ENCODE data around the gene ARHGEF7.

Gene ARHGEF7

GRCh38 chr13:111259058-111259457 is 143.9 kb downstream of the ARHGEF7 start:
- no CpG with 5 or more reads among the region's 6 CpGs for WGBS (ENCODE audit: extremely low coverage, insufficient coverage, low lambda C conversion rate)
- DNase-seq = no peak
- Histone ChIP-seq H2BK5ac (ENCODE audit: low read length) (no peak overlapping the region), H3K79me2 (ENCODE audit: control insufficient read depth, insufficient read depth, low read length) (peaks cover 2% of the 10 kb centered on the region), H3K36me3 (ENCODE audit: control insufficient read depth, insufficient read depth, low read length) (no peaks in the 10 kb centered on the region), H3K4me1 (ENCODE audit: control insufficient read depth, low read depth, low read length) (no peaks in the 10 kb centered on the region), H3K79me1 (ENCODE audit: low read length) (peaks cover 5% of the 10 kb centered on the region), H2BK15ac (replicated peaks; ENCODE audit: low read depth) (no peak overlapping the region), H3K56ac (ENCODE audit: low read length) (no peak overlapping the region), H2BK120ac (ENCODE audit: low read depth, low read length) (no peak overlapping the region), H4K8ac (ENCODE audit: low read depth, low read length) (no peak overlapping the region), H3K4me2 (ENCODE audit: low read length) (no peak overlapping the region), H3K27me3 (ENCODE audit: insufficient read depth, low read length, poor library complexity) (no peaks in the 10 kb centered on the region), H3K4me3 (ENCODE audit: low read length) (no peak overlapping the region), H3K9ac (ENCODE audit: low read length) (no peak overlapping the region), H3K27ac (ENCODE audit: low read depth, low read length) (no peak overlapping the region), H3K4ac (ENCODE audit: low read depth, low read length) (no peak overlapping the region), H2AK5ac (ENCODE audit: low read length) (no peak overlapping the region), H3K23ac (ENCODE audit: low read length) (no peak overlapping the region), H4K5ac (ENCODE audit: low read length) (no peak overlapping the region), H3K18ac (ENCODE audit: low read length) (no peak overlapping the region)

- no peak overlapping the region for H4K8ac ChIP-seq (ENCODE audit: low read depth, low read length)
- no peak overlapping the region for H4K5ac ChIP-seq (ENCODE audit: low read length)
- H3K4me2 ChIP-seq (ENCODE audit: low read length) = no peak overlapping the region
- H2AK5ac ChIP-seq (ENCODE audit: low read length) = no peak overlapping the region
- H2BK120ac ChIP-seq (ENCODE audit: low read depth, low read length) = no peak overlapping the region
- no peaks in the 10 kb centered on the region for H3K36me3 ChIP-seq (ENCODE audit: control insufficient read depth, insufficient read depth, low read length)
- H3K79me1 ChIP-seq (ENCODE audit: low read length) = peaks cover 10% of the 10 kb centered on the region
- H3K18ac ChIP-seq (ENCODE audit: low read length) = no peak overlapping the region
- no peak overlapping the region for H3K27ac ChIP-seq (ENCODE audit: low read depth, low read length)
- H3K4me3 ChIP-seq (ENCODE audit: low read length) = no peak overlapping the region
- H3K23ac ChIP-seq (ENCODE audit: low read length) = no peak overlapping the region
- H2BK5ac ChIP-seq (ENCODE audit: low read length) = no peak overlapping the region
- H3K79me2 ChIP-seq (ENCODE audit: control insufficient read depth, insufficient read depth, low read length) = peaks cover 2% of the 10 kb centered on the region
- no peaks in the 10 kb centered on the region for H3K27me3 ChIP-seq (ENCODE audit: insufficient read depth, low read length, poor library complexity)
- no peak overlapping the region for H2BK15ac ChIP-seq (replicated peaks; ENCODE audit: low read depth)
- H3K4me1 ChIP-seq (ENCODE audit: control insufficient read depth, low read depth, low read length) = peaks cover 13% of the 10 kb centered on the region
- no peak overlapping the region for H3K4ac ChIP-seq (ENCODE audit: low read depth, low read length)
- H3K9ac ChIP-seq (ENCODE audit: low read length) = no peak overlapping the region
- no peak overlapping the region for H3K56ac ChIP-seq (ENCODE audit: low read length)
- DNase-seq = no peak
Observed at GRCh38 chr13:111261326-111261725, 146.2 kb downstream of the ARHGEF7 start.

- no peaks in the 10 kb centered on the region for H3K36me3 ChIP-seq (ENCODE audit: control insufficient read depth, insufficient read depth, low read length)
- no peak overlapping the region for H3K18ac ChIP-seq (ENCODE audit: low read length)
- no peak overlapping the region for H3K4ac ChIP-seq (ENCODE audit: low read depth, low read length)
- no peak overlapping the region for H4K5ac ChIP-seq (ENCODE audit: low read length)
- H2BK5ac ChIP-seq (ENCODE audit: low read length) = no peak overlapping the region
- peaks cover 13% of the 10 kb centered on the region for H3K4me1 ChIP-seq (ENCODE audit: control insufficient read depth, low read depth, low read length)
- no peaks in the 10 kb centered on the region for H3K79me2 ChIP-seq (ENCODE audit: control insufficient read depth, insufficient read depth, low read length)
- no peak overlapping the region for H3K23ac ChIP-seq (ENCODE audit: low read length)
- no peak overlapping the region for H2AK5ac ChIP-seq (ENCODE audit: low read length)
- no peak overlapping the region for H2BK15ac ChIP-seq (replicated peaks; ENCODE audit: low read depth)
- H3K56ac ChIP-seq (ENCODE audit: low read length) = no peak overlapping the region
- H3K4me3 ChIP-seq (ENCODE audit: low read length) = no peak overlapping the region
- no peak overlapping the region for H4K8ac ChIP-seq (ENCODE audit: low read depth, low read length)
- H3K9ac ChIP-seq (ENCODE audit: low read length) = no peak overlapping the region
- no peak overlapping the region for H3K4me2 ChIP-seq (ENCODE audit: low read length)
- WGBS (ENCODE audit: extremely low coverage, insufficient coverage, low lambda C conversion rate) = no CpG with 5 or more reads among the region's 4 CpGs
- DNase-seq = no peak
- no peak overlapping the region for H3K27ac ChIP-seq (ENCODE audit: low read depth, low read length)
- no peaks in the 10 kb centered on the region for H3K27me3 ChIP-seq (ENCODE audit: insufficient read depth, low read length, poor library complexity)
- H2BK120ac ChIP-seq (ENCODE audit: low read depth, low read length) = no peak overlapping the region
- H3K79me1 ChIP-seq (ENCODE audit: low read length) = peaks cover 8% of the 10 kb centered on the region
Observed at GRCh38 chr13:111262281-111262680, 147.2 kb downstream of the ARHGEF7 start.

- WGBS (ENCODE audit: extremely low coverage, insufficient coverage, low lambda C conversion rate) = no CpG with 5 or more reads among the region's 3 CpGs
- H3K18ac ChIP-seq (ENCODE audit: low read length) = no peak overlapping the region
- no peak overlapping the region for H4K8ac ChIP-seq (ENCODE audit: low read depth, low read length)
- H3K27ac ChIP-seq (ENCODE audit: low read depth, low read length) = no peak overlapping the region
- H3K4ac ChIP-seq (ENCODE audit: low read depth, low read length) = no peak overlapping the region
- H2AK5ac ChIP-seq (ENCODE audit: low read length) = no peak overlapping the region
- H3K56ac ChIP-seq (ENCODE audit: low read length) = no peak overlapping the region
- H2BK15ac ChIP-seq (replicated peaks; ENCODE audit: low read depth) = no peak overlapping the region
- H3K4me3 ChIP-seq (ENCODE audit: low read length) = no peak overlapping the region
- no peak overlapping the region for H2BK5ac ChIP-seq (ENCODE audit: low read length)
- no peak overlapping the region for H3K9ac ChIP-seq (ENCODE audit: low read length)
- H3K79me2 ChIP-seq (ENCODE audit: control insufficient read depth, insufficient read depth, low read length) = no peaks in the 10 kb centered on the region
- no peak overlapping the region for H2BK120ac ChIP-seq (ENCODE audit: low read depth, low read length)
- H4K5ac ChIP-seq (ENCODE audit: low read length) = no peak overlapping the region
- H3K4me1 ChIP-seq (ENCODE audit: control insufficient read depth, low read depth, low read length) = peaks cover 13% of the 10 kb centered on the region
- peaks cover 8% of the 10 kb centered on the region for H3K79me1 ChIP-seq (ENCODE audit: low read length)
- H3K4me2 ChIP-seq (ENCODE audit: low read length) = no peak overlapping the region
- H3K36me3 ChIP-seq (ENCODE audit: control insufficient read depth, insufficient read depth, low read length) = no peaks in the 10 kb centered on the region
- no peak for DNase-seq
- H3K27me3 ChIP-seq (ENCODE audit: insufficient read depth, low read length, poor library complexity) = no peaks in the 10 kb centered on the region
- no peak overlapping the region for H3K23ac ChIP-seq (ENCODE audit: low read length)
Observed at GRCh38 chr13:111262715-111263114, 147.6 kb downstream of the ARHGEF7 start.

GRCh38 chr13:111263566-111263965 is 148.5 kb downstream of the ARHGEF7 start:
- H3K18ac ChIP-seq (ENCODE audit: low read length) = no peak overlapping the region

GRCh38 chr13:111265006-111265700 is 150.0 kb downstream of the ARHGEF7 start:
- H3K18ac ChIP-seq (ENCODE audit: low read length) = no peak overlapping the region
- H4K8ac ChIP-seq (ENCODE audit: low read depth, low read length) = no peak overlapping the region
- no peak overlapping the region for H2AK5ac ChIP-seq (ENCODE audit: low read length)
- H4K5ac ChIP-seq (ENCODE audit: low read length) = no peak overlapping the region
- no peak overlapping the region for H2BK120ac ChIP-seq (ENCODE audit: low read depth, low read length)
- H3K4ac ChIP-seq (ENCODE audit: low read depth, low read length) = no peak overlapping the region
- no peaks in the 10 kb centered on the region for H3K79me2 ChIP-seq (ENCODE audit: control insufficient read depth, insufficient read depth, low read length)
- H3K4me1 ChIP-seq (ENCODE audit: control insufficient read depth, low read depth, low read length) = peaks cover 13% of the 10 kb centered on the region
- peak overlapping the region; percentile 40 for H3K27ac ChIP-seq (ENCODE audit: low read depth, low read length)
- H3K27me3 ChIP-seq (ENCODE audit: insufficient read depth, low read length, poor library complexity) = no peaks in the 10 kb centered on the region
- DNase-seq = peak; percentile 85
- no CpG with 5 or more reads among the region's 14 CpGs for WGBS (ENCODE audit: extremely low coverage, insufficient coverage, low lambda C conversion rate)
- no peak overlapping the region for H3K4me3 ChIP-seq (ENCODE audit: low read length)
- no peak overlapping the region for H3K23ac ChIP-seq (ENCODE audit: low read length)
- no peak overlapping the region for H3K9ac ChIP-seq (ENCODE audit: low read length)
- H2BK5ac ChIP-seq (ENCODE audit: low read length) = no peak overlapping the region
- peaks cover 8% of the 10 kb centered on the region for H3K79me1 ChIP-seq (ENCODE audit: low read length)
- H3K36me3 ChIP-seq (ENCODE audit: control insufficient read depth, insufficient read depth, low read length) = no peaks in the 10 kb centered on the region
- peak overlapping the region; percentile 0 for H3K56ac ChIP-seq (ENCODE audit: low read length)
- no peak overlapping the region for H2BK15ac ChIP-seq (replicated peaks; ENCODE audit: low read depth)
- no peak overlapping the region for H3K4me2 ChIP-seq (ENCODE audit: low read length)

More at GRCh38 chr13:111263566-111263965, 148.5 kb downstream of the ARHGEF7 start:
- Histone ChIP-seq H3K27me3 (ENCODE audit: insufficient read depth, low read length, poor library complexity) (no peaks in the 10 kb centered on the region), H2BK5ac (ENCODE audit: low read length) (no peak overlapping the region), H3K36me3 (ENCODE audit: control insufficient read depth, insufficient read depth, low read length) (no peaks in the 10 kb centered on the region), H3K4ac (ENCODE audit: low read depth, low read length) (no peak overlapping the region), H4K8ac (ENCODE audit: low read depth, low read length) (no peak overlapping the region), H2AK5ac (ENCODE audit: low read length) (no peak overlapping the region), H3K23ac (ENCODE audit: low read length) (no peak overlapping the region), H3K4me1 (ENCODE audit: control insufficient read depth, low read depth, low read length) (peaks cover 13% of the 10 kb centered on the region), H3K9ac (ENCODE audit: low read length) (no peak overlapping the region), H3K4me3 (ENCODE audit: low read length) (no peak overlapping the region), H3K56ac (ENCODE audit: low read length) (no peak overlapping the region), H3K27ac (ENCODE audit: low read depth, low read length) (no peak overlapping the region), H3K79me2 (ENCODE audit: control insufficient read depth, insufficient read depth, low read length) (no peaks in the 10 kb centered on the region), H2BK120ac (ENCODE audit: low read depth, low read length) (no peak overlapping the region), H2BK15ac (replicated peaks; ENCODE audit: low read depth) (no peak overlapping the region), H3K4me2 (ENCODE audit: low read length) (no peak overlapping the region), H4K5ac (ENCODE audit: low read length) (no peak overlapping the region), H3K79me1 (ENCODE audit: low read length) (peaks cover 8% of the 10 kb centered on the region)
- no peak for DNase-seq
- no CpG with 5 or more reads among the region's 3 CpGs for WGBS (ENCODE audit: extremely low coverage, insufficient coverage, low lambda C conversion rate)

Data from mesendoderm (in vitro differentiated cells).